Esophagus (tissue), 2 donors: Measurements from ENCODE around the gene MTMR3. TPM values are rescaled to one million over a fixed set of nuclear protein-coding genes. Genes with fewer than 3 reads are reported as not detected.

Experiments
- H3K27ac ChIP-seq, 2 donors: one replicate each; pipeline ENCODE4 v1.5.1; 2013; ENCODE audit warnings: low read depth in 2 of 2, mild to moderate bottlenecking in 2 of 2, inconsistent platforms in 1 of 2, low read length in 1 of 2, moderate library complexity in 1 of 2
- H3K27me3 ChIP-seq, 2 donors: one replicate each; pipeline ENCODE4 v1.6.1; 2013; ENCODE audit warnings: low read length in 2 of 2, control low read depth in 1 of 2, mild to moderate bottlenecking in 1 of 2; ENCODE audit not compliant: insufficient read depth in 2 of 2, control insufficient read depth in 1 of 2
- H3K36me3 ChIP-seq, 2 donors: one replicate each; pipeline ENCODE4 v1.6.1; 2013; ENCODE audit warnings: low read length in 1 of 2; ENCODE audit not compliant: control insufficient read depth in 2 of 2, insufficient read depth in 2 of 2
- H3K4me1 ChIP-seq, 2 donors: one replicate each; pipeline ENCODE4 v1.6.1; 2013; ENCODE audit warnings: low read length in 1 of 2; ENCODE audit not compliant: control insufficient read depth in 2 of 2, insufficient read depth in 2 of 2
- H3K4me3 ChIP-seq, 2 donors: one replicate each; pipeline ENCODE4 v1.5.1; 2013; ENCODE audit warnings: low read length in 2 of 2, mild to moderate bottlenecking in 2 of 2, low read depth in 1 of 2, moderate library complexity in 1 of 2
- H3K9me3 ChIP-seq, 2 donors: one replicate each; pipeline ENCODE4 v1.6.1; 2013; ENCODE audit warnings: mild to moderate bottlenecking in 2 of 2, low read depth in 1 of 2, low read length in 1 of 2, moderate library complexity in 1 of 2; ENCODE audit not compliant: control insufficient read depth in 2 of 2, insufficient read depth in 1 of 2
- WGBS, 2 donors: extraction: QIAGEN DNeasy Blood & Tissue Kit; methylation state at CpG; one replicate each; pipeline ENCODE4 v1.1.7; 2013; 5-methylcytosine and 5-hydroxymethylcytosine counted together
- polyA plus RNA-seq, 2 donors: library from polyadenylated mRNA; stranded (reverse); fragments of 200-250 nt; gene quantifications; one replicate each; pipeline ENCODE4 v1.2.3, GENCODE V29; 2013
- donor health status: healthy with polysubstance abuse.
- donor health status: Bipolar disorder and iron deficiency.

Gene MTMR3
- polyA plus RNA-seq, 2 donors: 15.3 to 28.3 TPM

DNA sequence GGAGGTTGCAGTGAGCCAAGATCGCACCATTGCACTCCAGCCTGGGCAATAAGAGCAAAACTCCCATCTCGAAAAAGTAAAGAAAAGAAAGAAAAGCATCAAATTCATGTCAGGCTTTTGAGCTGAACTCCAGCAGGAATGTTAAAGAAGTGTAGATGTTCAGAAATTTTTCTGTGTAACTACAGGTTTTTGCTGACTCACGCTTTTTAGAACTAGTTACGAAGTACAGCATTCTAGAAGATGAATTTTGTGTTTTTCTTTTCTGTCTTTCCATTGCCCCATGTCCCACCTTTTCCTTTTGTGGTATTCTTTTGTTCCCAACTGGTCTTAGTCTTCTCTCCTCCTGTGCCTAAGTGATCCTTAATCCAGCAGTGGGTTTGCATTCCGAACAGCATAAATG is 141.3 kb downstream of the MTMR3 start:
- Histone ChIP-seq H3K27me3 (no peaks in the 10 kb centered on the region), H3K9me3 (no peaks in the 10 kb centered on the region), H3K27ac (peak overlapping the region; percentile 79 to 85), H3K4me3 (no peak overlapping the region), H3K4me1 (peaks cover 0 to 22% of the 10 kb centered on the region in 2 donors), H3K36me3 (peaks cover 30 to 51% of the 10 kb centered on the region in 2 donors)
- WGBS, 2 donors: 96 to 97% methylated on average over 5 of the region's 5 CpGs

DNA sequence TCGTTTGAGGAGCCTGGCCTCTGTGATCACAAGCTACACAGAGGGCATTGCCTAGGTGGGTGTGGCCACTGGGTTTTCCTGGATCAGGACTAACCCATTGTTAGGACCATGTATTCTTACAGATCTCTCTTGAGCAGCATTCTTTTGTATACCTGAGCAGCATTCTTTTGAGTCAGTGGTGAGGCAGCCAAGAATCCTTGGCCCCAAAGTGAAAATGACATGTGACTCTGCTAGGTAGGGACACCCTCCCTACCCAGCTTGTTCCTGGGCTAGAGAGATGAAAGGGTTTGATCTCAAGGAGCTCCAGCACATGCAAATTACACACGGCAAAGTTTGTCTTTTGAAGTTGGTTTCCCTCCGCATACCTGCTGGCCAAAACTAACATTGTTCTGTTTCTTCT is 142.2 kb downstream of the MTMR3 start:
- Histone ChIP-seq H3K4me3 (no peak overlapping the region), H3K9me3 (no peaks in the 10 kb centered on the region), H3K27ac (peak overlapping the region; percentile 85 to 96), H3K27me3 (no peaks in the 10 kb centered on the region), H3K4me1 (peaks cover 0 to 22% of the 10 kb centered on the region in 2 donors), H3K36me3 (peaks cover 30 to 42% of the 10 kb centered on the region in 2 donors)
- 39 to 49% methylated on average over 3 of the region's 3 CpGs for WGBS, 2 donors

DNA sequence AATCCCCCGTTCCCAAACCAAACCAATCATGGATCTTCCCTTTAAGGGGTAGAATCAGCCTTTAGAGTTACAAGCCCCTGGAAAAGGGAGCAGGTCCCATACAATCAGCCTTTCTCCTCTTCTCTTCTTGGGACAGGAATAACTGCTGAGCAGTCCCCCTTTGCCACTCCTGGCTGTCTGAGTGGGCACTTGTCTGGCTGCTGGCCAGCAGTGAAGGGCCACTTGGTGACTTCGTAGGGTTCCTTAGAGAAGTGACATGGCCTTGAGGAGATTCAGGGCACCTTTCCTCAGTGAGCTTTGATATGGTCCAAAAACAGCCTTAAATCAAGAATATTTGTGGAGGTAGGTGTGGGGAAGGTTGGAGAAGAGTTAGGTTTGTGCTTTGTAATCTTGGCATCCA is 143.8 kb downstream of the MTMR3 start:
- peaks cover 22 to 31% of the 10 kb centered on the region in 2 donors for H3K36me3 ChIP-seq
- H3K4me3 ChIP-seq: no peak overlapping the region
- WGBS, 2 donors: 93 to 100% methylated on average over 2 of the region's 2 CpGs
- peaks cover 0 to 22% of the 10 kb centered on the region in 2 donors for H3K4me1 ChIP-seq
- no peaks in the 10 kb centered on the region for H3K9me3 ChIP-seq
- no peaks in the 10 kb centered on the region for H3K27me3 ChIP-seq
- H3K27ac ChIP-seq: peak overlapping the region; percentile 68 to 96

DNA sequence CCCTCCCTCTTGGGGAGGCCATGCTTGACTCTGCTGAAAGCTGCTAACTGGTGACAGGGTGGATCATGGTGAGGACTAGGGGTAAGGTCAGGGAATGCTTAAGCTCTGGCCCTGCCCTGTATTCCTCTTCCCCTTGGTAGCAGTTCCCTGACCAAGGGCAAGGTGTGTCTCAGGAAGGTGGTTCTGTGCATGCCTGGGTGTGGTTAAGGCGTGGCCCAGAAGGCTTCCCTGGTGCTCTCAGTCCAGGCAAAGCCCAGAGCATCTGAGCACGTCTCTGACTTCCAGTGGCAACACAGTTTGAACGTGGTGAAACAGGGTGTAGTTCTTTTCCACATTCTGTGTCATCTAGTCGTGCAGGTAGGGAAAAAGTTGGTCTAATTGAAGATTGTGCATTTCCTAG is 144.2 kb downstream of the MTMR3 start:
- 46 to 47% methylated on average over 4 of the region's 4 CpGs for WGBS, 2 donors
- H3K36me3 ChIP-seq: peaks cover 18 to 31% of the 10 kb centered on the region in 2 donors

DNA sequence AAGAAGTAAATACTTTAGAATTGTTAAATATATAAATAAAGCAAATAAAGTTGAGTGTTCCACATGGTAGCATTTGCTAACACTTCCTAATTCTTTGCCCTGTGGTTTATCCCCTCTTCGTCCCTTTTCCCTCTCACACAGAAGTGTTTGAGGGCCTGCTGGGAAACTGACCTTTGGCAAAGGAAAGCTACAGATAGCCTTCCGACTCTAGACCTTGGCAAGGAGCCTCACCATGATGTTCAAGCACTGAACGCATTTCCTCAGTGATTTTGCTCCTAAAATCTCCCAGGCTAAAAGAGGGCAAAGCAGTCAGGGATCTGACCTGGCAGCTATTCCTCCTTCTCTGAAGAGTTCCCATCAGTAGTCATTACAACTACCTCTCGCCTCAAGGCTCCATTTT is 144.8 kb downstream of the MTMR3 start:
- Histone ChIP-seq H3K9me3 (no peaks in the 10 kb centered on the region), H3K36me3 (peaks cover 14 to 27% of the 10 kb centered on the region in 2 donors), H3K4me3 (no peak overlapping the region), H3K27ac (peak overlapping the region; percentile 53 to 78), H3K27me3 (no peaks in the 10 kb centered on the region), H3K4me1 (peaks cover 0 to 22% of the 10 kb centered on the region in 2 donors)
- whole genome bisulfite sequencing, 2 donors: 76 to 85% methylated on average over 4 of the region's 4 CpGs

More for the DNA sequence above, 144.2 kb downstream of the MTMR3 start:
- peak overlapping the region; percentile 68 to 96 for H3K27ac ChIP-seq
- H3K27me3 ChIP-seq: no peaks in the 10 kb centered on the region
- no peak overlapping the region for H3K4me3 ChIP-seq
- no peaks in the 10 kb centered on the region for H3K9me3 ChIP-seq
- H3K4me1 ChIP-seq: peaks cover 0 to 22% of the 10 kb centered on the region in 2 donors

DNA sequence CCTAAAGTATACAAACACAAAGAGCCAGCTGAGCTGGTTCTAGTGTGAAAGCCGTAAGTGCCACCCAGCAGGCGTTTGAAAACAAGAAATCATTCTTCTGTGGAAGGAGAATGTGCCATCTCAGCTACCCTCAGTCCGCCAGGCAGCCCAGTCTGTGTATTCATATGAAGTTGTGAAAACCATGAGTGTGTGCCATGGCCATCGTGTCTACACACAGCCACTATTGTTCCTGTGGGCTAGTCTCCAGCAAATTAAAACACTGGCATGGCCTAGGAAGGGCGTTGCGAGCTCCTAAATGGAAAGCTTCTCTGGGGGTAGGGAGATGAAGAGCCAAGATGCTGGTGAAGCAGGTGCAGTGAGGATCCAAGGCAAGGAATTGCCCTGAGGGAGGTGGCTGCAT is 145.8 kb downstream of the MTMR3 start:
- Histone ChIP-seq H3K9me3 (no peaks in the 10 kb centered on the region), H3K27me3 (no peaks in the 10 kb centered on the region), H3K27ac (peak overlapping the region in 1 of 2 donors; percentile 51), H3K4me3 (no peak overlapping the region), H3K4me1 (peaks cover 0 to 22% of the 10 kb centered on the region in 2 donors), H3K36me3 (peaks cover 14 to 22% of the 10 kb centered on the region in 2 donors)
- WGBS, 2 donors: 82 to 83% methylated on average over 6 of the region's 6 CpGs

DNA sequence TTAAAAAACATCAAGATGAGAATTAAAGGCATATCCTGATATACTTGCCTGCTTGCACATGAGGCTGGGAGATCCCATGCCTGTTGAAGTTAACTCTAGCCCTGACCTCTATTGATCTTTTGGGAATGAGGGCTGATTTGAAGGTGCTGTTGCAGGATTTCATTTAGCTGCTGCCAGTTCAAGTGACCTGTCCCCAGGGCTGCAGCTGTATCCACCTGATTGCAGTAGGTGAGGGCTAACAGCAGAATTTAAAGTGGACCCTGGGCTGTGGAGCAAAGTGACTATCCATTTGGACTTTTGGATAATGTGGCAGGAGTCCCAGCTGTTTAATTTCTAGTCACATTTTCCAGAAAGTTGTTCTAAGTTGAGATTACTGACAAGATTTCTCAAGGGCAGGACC is 146.5 kb downstream of the MTMR3 start:
- H3K27me3 ChIP-seq: no peaks in the 10 kb centered on the region
- H3K27ac ChIP-seq: no peak overlapping the region
- no peaks in the 10 kb centered on the region for H3K9me3 ChIP-seq
- no peak overlapping the region for H3K4me3 ChIP-seq
- H3K4me1 ChIP-seq: peaks cover 0 to 21% of the 10 kb centered on the region in 2 donors
- H3K36me3 ChIP-seq: peaks cover 14 to 20% of the 10 kb centered on the region in 2 donors

DNA sequence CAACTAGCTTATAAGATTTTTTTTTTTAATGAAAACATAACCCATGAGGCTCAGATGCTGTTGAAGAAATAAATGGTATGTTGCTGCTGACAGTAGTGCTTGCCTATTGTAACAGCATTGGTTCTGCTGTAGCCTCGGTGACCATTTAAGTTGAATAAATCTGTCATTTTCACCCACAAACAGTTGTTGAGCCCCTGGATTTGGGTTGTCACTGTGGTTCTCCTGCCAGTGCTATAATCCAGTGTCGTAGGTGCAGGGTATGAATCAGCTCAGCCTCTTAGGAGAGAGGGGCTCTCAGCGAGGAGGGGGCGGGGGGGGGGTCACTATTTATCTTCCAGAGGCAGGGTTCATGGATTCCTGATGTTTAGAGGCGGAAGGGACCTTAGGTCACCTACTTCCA is 147.4 kb downstream of the MTMR3 start:
- Histone ChIP-seq H3K4me1 (peaks cover 0 to 15% of the 10 kb centered on the region in 2 donors), H3K27ac (no peak overlapping the region), H3K36me3 (peaks cover 14 to 15% of the 10 kb centered on the region in 2 donors), H3K9me3 (no peaks in the 10 kb centered on the region), H3K4me3 (no peak overlapping the region), H3K27me3 (no peaks in the 10 kb centered on the region)
- 88% methylated on average over 5 of the region's 5 CpGs for WGBS, 2 donors

DNA sequence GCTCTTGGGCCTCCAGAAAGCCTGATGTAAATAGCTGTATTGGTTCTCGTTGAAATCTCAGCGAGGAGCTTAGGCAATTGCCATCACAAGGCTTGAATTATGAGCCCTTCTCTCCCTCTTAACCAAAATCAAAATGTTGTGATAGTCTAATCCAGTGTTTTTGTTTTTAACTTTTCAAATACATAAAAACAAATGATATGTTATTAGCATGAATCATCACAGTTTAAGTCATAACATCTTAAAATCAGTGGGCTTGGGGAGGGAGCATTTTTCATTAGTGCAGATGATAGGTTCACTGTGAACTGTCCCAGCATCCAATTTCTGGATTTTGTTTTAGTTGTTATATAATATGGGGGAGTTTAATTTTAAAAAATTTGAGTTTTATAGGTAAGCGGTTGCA is 148.4 kb downstream of the MTMR3 start:
- Histone ChIP-seq H3K4me1 (peaks cover 0 to 10% of the 10 kb centered on the region in 2 donors), H3K36me3 (peaks cover 6 to 8% of the 10 kb centered on the region in 2 donors), H3K4me3 (no peak overlapping the region), H3K9me3 (no peaks in the 10 kb centered on the region), H3K27me3 (no peaks in the 10 kb centered on the region), H3K27ac (no peak overlapping the region)
- 88 to 93% methylated on average over 3 of the region's 3 CpGs for WGBS, 2 donors

DNA sequence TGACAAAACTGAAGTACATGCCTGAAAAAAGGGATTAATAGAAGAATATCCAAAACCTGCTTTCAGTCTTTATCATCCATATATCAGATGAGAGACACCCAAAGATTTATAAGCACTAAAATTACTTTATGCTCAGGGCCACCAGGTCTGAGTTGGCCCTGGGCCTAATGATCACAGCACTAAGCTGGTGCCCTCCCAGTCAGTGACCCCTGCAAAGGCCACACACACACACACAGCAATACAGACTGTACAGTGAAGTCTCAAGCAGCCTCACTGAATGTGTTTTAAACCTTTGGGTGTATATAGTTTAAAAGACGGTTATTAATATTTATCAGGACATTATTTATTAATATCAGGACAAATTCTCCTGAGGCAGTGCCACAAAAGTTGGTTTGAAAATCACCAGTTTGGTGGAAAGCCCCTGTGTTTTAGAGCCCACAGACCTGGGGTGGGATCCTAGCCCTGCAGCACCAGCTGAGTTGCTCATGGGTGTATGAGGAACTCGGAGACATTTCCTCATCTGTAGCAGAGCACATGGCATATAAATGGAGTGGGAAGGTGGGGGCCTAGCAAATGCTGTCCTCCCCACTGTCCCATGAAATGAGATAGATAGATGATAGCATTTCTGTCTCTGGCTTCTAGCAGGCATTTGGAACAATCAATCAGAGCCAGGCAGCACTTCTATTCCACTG is 148.9 kb downstream of the MTMR3 start:
- no peaks in the 10 kb centered on the region for H3K27me3 ChIP-seq
- H3K9me3 ChIP-seq: no peaks in the 10 kb centered on the region
- peaks cover 5% of the 10 kb centered on the region in 2 donors for H3K36me3 ChIP-seq
- H3K27ac ChIP-seq: no peak overlapping the region
- 85 to 87% methylated on average over 2 of the region's 2 CpGs for WGBS, 2 donors
- H3K4me1 ChIP-seq: peaks cover 0 to 10% of the 10 kb centered on the region in 2 donors
- H3K4me3 ChIP-seq: no peak overlapping the region
